GM23338 (cell line): Measurements from ENCODE around the gene TOPAZ1. TPM values are rescaled to one million over a fixed set of nuclear protein-coding genes. Genes with fewer than 3 reads are reported as not detected.

Experiments used
- ATAC-seq: fragments of 200-7000 bp; cut with Tn5 transposase; 3 replicates; pipeline ENCODE4 v1.9.1; 2020
- DNase-seq: peaks from one replicate; pipeline ENCODE4 v3.0.0-alpha.2; 2015; ENCODE audit warnings: low spot score
- H2AFZ ChIP-seq: fragments of 200-600 bp; sonication (generic); 2 replicates; pipeline ENCODE4 v1.8.0; 2016; ENCODE audit warnings: antibody characterized with exemption, mild to moderate bottlenecking, moderate library complexity
- H3F3A ChIP-seq: fragments of 200-600 bp; sonication (generic); replicated peaks from 2 replicates; pipeline ENCODE4 v1.8.0; 2017; ENCODE audit warnings: antibody characterized with exemption, mixed run types, low read depth
- H3K27ac ChIP-seq: fragments of 200-600 bp; sonication (generic); 2 replicates; pipeline ENCODE4 v1.6.1; 2016; ENCODE audit warnings: low read depth
- H3K27me3 ChIP-seq: fragments of 200-600 bp; sonication (generic); 2 replicates; pipeline ENCODE4 v1.8.0; 2016; ENCODE audit warnings: mild to moderate bottlenecking, mixed run types, moderate library complexity; ENCODE audit not compliant: insufficient read depth
- H3K36me3 ChIP-seq: fragments of 200-600 bp; sonication (generic); 2 replicates; pipeline ENCODE4 v1.8.0; 2016; ENCODE audit warnings: mild to moderate bottlenecking; ENCODE audit not compliant: insufficient read depth
- H3K4me1 ChIP-seq: fragments of 200-600 bp; sonication (generic); 2 replicates; pipeline ENCODE4 v1.8.0; 2016; ENCODE audit warnings: mild to moderate bottlenecking, moderate library complexity; ENCODE audit not compliant: insufficient read depth
- H3K4me2 ChIP-seq: fragments of 200-600 bp; sonication (generic); 2 replicates; pipeline ENCODE4 v1.7.1; 2017; ENCODE audit warnings: mixed run types
- H3K4me3 ChIP-seq: fragments of 200-600 bp; sonication (generic); 2 replicates; pipeline ENCODE4 v1.6.1; 2016; ENCODE audit warnings: mixed run types
- H3K79me2 ChIP-seq: fragments of 200-600 bp; sonication (generic); replicated peaks from 2 replicates; pipeline ENCODE4 v1.8.0; 2017; ENCODE audit warnings: mild to moderate bottlenecking; ENCODE audit not compliant: insufficient read depth
- H3K9me2 ChIP-seq: fragments of 200-600 bp; sonication (generic); 2 replicates; pipeline ENCODE4 v1.8.0; 2017; ENCODE audit not compliant: insufficient read depth
- H4K20me1 ChIP-seq: fragments of 200-600 bp; sonication (generic); replicated peaks from 2 replicates; pipeline ENCODE4 v1.8.0; 2017; ENCODE audit warnings: mild to moderate bottlenecking; ENCODE audit not compliant: insufficient read depth
- H3K27ac Mint-ChIP-seq: 2 replicates; pipeline ENCODE4 v1.8.0; 2020; ENCODE audit warnings: inconsistent platforms, mild to moderate bottlenecking, moderate library complexity, mixed read lengths
- H3K27me3 Mint-ChIP-seq: 3 replicates; pipeline ENCODE4 v1.8.0; 2022; ENCODE audit warnings: low read depth, mild to moderate bottlenecking, moderate library complexity, mixed read lengths, inconsistent platforms; ENCODE audit not compliant: insufficient read depth, poor library complexity
- H3K36me3 Mint-ChIP-seq: 3 replicates; pipeline ENCODE4 v1.8.0; 2021; ENCODE audit warnings: low read depth, mild to moderate bottlenecking, inconsistent platforms, moderate library complexity, mixed read lengths
- H3K4me1 Mint-ChIP-seq: 3 replicates; pipeline ENCODE4 v1.8.0; 2020; ENCODE audit warnings: mild to moderate bottlenecking, inconsistent platforms, mixed read lengths
- H3K4me3 Mint-ChIP-seq: 3 replicates; pipeline ENCODE4 v1.8.0; 2021; ENCODE audit warnings: moderate library complexity, mild to moderate bottlenecking, inconsistent platforms, mixed read lengths
- H3K9me3 Mint-ChIP-seq: 3 replicates; pipeline ENCODE4 v1.8.0; 2020; ENCODE audit warnings: moderate library complexity, mild to moderate bottlenecking, inconsistent platforms, mixed read lengths
- EZH2 ChIP-seq: fragments of 200-600 bp; sonication (generic); IDR thresholded peaks from one replicate; pipeline ENCODE4 v1.8.0; 2017; ENCODE audit warnings: antibody characterized with exemption, mild to moderate bottlenecking, low read depth; ENCODE audit not compliant: unreplicated experiment
- EZH2phosphoT487 ChIP-seq: fragments of 200-600 bp; sonication (generic); IDR thresholded peaks from one replicate; pipeline ENCODE4 v1.8.1; 2018; ENCODE audit warnings: antibody characterized with exemption; ENCODE audit not compliant: unreplicated experiment
- ZNF114 ChIP-seq: fragments of 250-450 bp; sonication (Bioruptor Pico); IDR thresholded peaks from 2 replicates; pipeline ENCODE4 v1.5.0; 2020; ENCODE audit warnings: mild to moderate bottlenecking, moderate library complexity
- ZNF462 ChIP-seq: fragments of 250-450 bp; sonication (Bioruptor Pico); IDR thresholded peaks from 2 replicates; pipeline ENCODE4 v1.5.0; 2020; ENCODE audit warnings: mild to moderate bottlenecking, moderate library complexity
- polyA plus RNA-seq: library from polyadenylated mRNA; unstranded; fragments of >200 nt; fragmentation: Nextera tagmentation; extraction: Ambion mirVana; gene quantifications from 2 replicates; pipeline ENCODE4 v1.2.1, GENCODE V29; 2016
- total RNA-seq: library from RNA; depleted of rRNA; stranded (reverse); fragments of >200 nt; shearing (Covaris generic); gene quantifications from 2 replicates; pipeline ENCODE4 v1.2.3, GENCODE V29; 2014
- TF ChIP-seq, protein P1 (sequence below), 2 experiments: fragments of 200-600 bp in 1 of 2; sonication (generic) in 1 of 2; conservative IDR thresholded peaks; 2 replicates each; pipeline versions ENCODE4 v1.5.1 to v1.6.1; 2016 to 2017; ENCODE audit warnings: antibody characterized with exemption in 2 of 2, low read depth in 2 of 2, mild to moderate bottlenecking in 2 of 2, moderate library complexity in 1 of 2

TOPAZ1 gene
- total and polyA plus RNA-seq, 2 experiments from 2014 or later = not detected

GRCh38 chr3:44208568-44208967, 33.1 kb upstream of the TOPAZ1 start:
- Histone ChIP-seq H3K4me3 (no peak overlapping the region), H2AFZ (no peak overlapping the region), H3K27ac (no peak overlapping the region), H3F3A (no peaks in the 10 kb centered on the region), H3K4me2 (no peak overlapping the region), H3K36me3 (no peaks in the 10 kb centered on the region), H4K20me1 (no peaks in the 10 kb centered on the region), H3K79me2 (no peaks in the 10 kb centered on the region), H3K4me1 (no peaks in the 10 kb centered on the region), H3K9me2 (peaks cover 3% of the 10 kb centered on the region; the same call in 1 of the 2 replicates), H3K27me3 (no peaks in the 10 kb centered on the region)
- Mint-ChIP-seq H3K27me3 (no peaks in the 10 kb centered on the region), H3K36me3 (no peaks in the 10 kb centered on the region), H3K4me1 (no peaks in the 10 kb centered on the region), H3K27ac (no peak overlapping the region), H3K9me3 (no peaks in the 10 kb centered on the region), H3K4me3 (no peak overlapping the region)
- ATAC-seq = no peak
- no peak for DNase-seq
- no peak for TF ChIP-seq ZNF114 (CRISPR knock-in tag)
- no peak for TF ChIP-seq EZH2phosphoT487
- TF ChIP-seq ZNF462 (CRISPR knock-in tag) = no peak

GRCh38 chr3:44210967-44211366, 30.7 kb upstream of the TOPAZ1 start:
- no peak overlapping the region for H3K4me2 ChIP-seq
- H3F3A ChIP-seq = no peaks in the 10 kb centered on the region
- H3K27me3 Mint-ChIP-seq = no peaks in the 10 kb centered on the region
- TF ChIP-seq EZH2 = no peak
- TF ChIP-seq, protein P1, sequence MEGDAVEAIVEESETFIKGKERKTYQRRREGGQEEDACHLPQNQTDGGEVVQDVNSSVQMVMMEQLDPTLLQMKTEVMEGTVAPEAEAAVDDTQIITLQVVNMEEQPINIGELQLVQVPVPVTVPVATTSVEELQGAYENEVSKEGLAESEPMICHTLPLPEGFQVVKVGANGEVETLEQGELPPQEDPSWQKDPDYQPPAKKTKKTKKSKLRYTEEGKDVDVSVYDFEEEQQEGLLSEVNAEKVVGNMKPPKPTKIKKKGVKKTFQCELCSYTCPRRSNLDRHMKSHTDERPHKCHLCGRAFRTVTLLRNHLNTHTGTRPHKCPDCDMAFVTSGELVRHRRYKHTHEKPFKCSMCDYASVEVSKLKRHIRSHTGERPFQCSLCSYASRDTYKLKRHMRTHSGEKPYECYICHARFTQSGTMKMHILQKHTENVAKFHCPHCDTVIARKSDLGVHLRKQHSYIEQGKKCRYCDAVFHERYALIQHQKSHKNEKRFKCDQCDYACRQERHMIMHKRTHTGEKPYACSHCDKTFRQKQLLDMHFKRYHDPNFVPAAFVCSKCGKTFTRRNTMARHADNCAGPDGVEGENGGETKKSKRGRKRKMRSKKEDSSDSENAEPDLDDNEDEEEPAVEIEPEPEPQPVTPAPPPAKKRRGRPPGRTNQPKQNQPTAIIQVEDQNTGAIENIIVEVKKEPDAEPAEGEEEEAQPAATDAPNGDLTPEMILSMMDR (conservative IDR thresholded peaks at IDR 0.05; ENCODE audit: low read depth in 2 of 2) = no peak

More at GRCh38 chr3:44210967-44211366, 30.7 kb upstream of the TOPAZ1 start:
- DNase-seq (no peak), ATAC-seq (no peak)
- Histone ChIP-seq H3K36me3 (no peaks in the 10 kb centered on the region), H3K79me2 (no peaks in the 10 kb centered on the region), H3K27me3 (no peaks in the 10 kb centered on the region), H3K4me1 (no peaks in the 10 kb centered on the region), H2AFZ (no peak overlapping the region), H3K27ac (no peak overlapping the region), H3K4me3 (no peak overlapping the region), H3K9me2 (no peaks in the 10 kb centered on the region), H4K20me1 (no peaks in the 10 kb centered on the region)
- Mint-ChIP-seq H3K4me3 (no peak overlapping the region), H3K27ac (no peak overlapping the region), H3K9me3 (peaks cover 10% of the 10 kb centered on the region; the same call in 1 of the 3 replicates), H3K36me3 (no peaks in the 10 kb centered on the region), H3K4me1 (no peaks in the 10 kb centered on the region)
